GM12878 (cell line): ENCODE data around the gene SH3BP1. TPM values are rescaled to one million over a fixed set of nuclear protein-coding genes. Genes with fewer than 3 reads are reported as not detected.

ENCODE experiments used
- CBX3 ChIP-seq: fragments of 200-600 bp; sonication (generic); IDR thresholded peaks from 2 replicates; pipeline ENCODE4 v1.6.1; 2016; ENCODE audit warnings: low read depth, borderline replicate concordance
- EED ChIP-seq: sonication (generic); IDR thresholded peaks from 2 replicates; pipeline ENCODE4 v1.6.1; 2016; ENCODE audit warnings: antibody characterized with exemption, low read depth
- FOXK2 ChIP-seq: fragments of 450-650 bp; IDR thresholded peaks from 2 replicates; pipeline ENCODE4 v1.6.1; 2017; ENCODE audit warnings: mild to moderate bottlenecking, moderate library complexity
- IKZF1 ChIP-seq: fragments of 450-650 bp; conservative IDR thresholded peaks from 2 replicates; pipeline ENCODE4 v1.6.1; 2017; ENCODE audit warnings: antibody characterized with exemption, mild to moderate bottlenecking
- KAT2A ChIP-seq: conservative IDR thresholded peaks from 2 replicates; pipeline ENCODE4 v1.6.1; 2011; ENCODE audit warnings: low read depth, low read length; ENCODE audit not compliant: control insufficient read depth
- MEF2A ChIP-seq: IDR thresholded peaks from 2 replicates; pipeline ENCODE4 v1.6.1; 2011; ENCODE audit warnings: low read depth, mild to moderate bottlenecking, low read length, moderate library complexity; ENCODE audit not compliant: insufficient read depth
- MEF2B ChIP-seq: fragments of 450-650 bp; IDR thresholded peaks from 2 replicates; pipeline ENCODE4 v1.6.1; 2018; ENCODE audit warnings: mild to moderate bottlenecking, moderate library complexity; ENCODE audit not compliant: partially characterized antibody, poor library complexity, severe bottlenecking
- MTA2 ChIP-seq: fragments of 450-650 bp; IDR thresholded peaks from 2 replicates; pipeline ENCODE4 v1.6.1; 2016; ENCODE audit warnings: low read depth, mild to moderate bottlenecking, moderate library complexity
- MXI1 ChIP-seq: fragments of 150-350 bp; IDR thresholded peaks from 2 replicates; pipeline ENCODE4 v1.6.1; 2011; ENCODE audit warnings: low read depth, mild to moderate bottlenecking, inconsistent platforms, low read length, improper control_type of control experiment
- NFYA ChIP-seq: IDR thresholded peaks from 2 replicates; pipeline ENCODE4 v1.6.1; 2011; ENCODE audit warnings: low read depth, mild to moderate bottlenecking, low read length, improper control_type of control experiment, borderline replicate concordance
- NFYB ChIP-seq: IDR thresholded peaks from 2 replicates; pipeline ENCODE4 v1.6.1; 2011; ENCODE audit warnings: low read depth, mild to moderate bottlenecking, low read length, improper control_type of control experiment, moderate library complexity; ENCODE audit not compliant: insufficient read depth
- NR2C1 ChIP-seq: fragments of 450-650 bp; IDR thresholded peaks from 2 replicates; pipeline ENCODE4 v1.6.1; 2017; ENCODE audit warnings: antibody characterized with exemption, mild to moderate bottlenecking, moderate library complexity
- NRF1 ChIP-seq: conservative IDR thresholded peaks from 2 replicates; pipeline ENCODE4 v1.6.1; 2011; ENCODE audit warnings: mild to moderate bottlenecking, low read depth, low read length, improper control_type of control experiment
- POLR2A ChIP-seq: IDR thresholded peaks from 2 replicates; pipeline ENCODE4 v1.6.1; 2011; ENCODE audit warnings: low read depth, mild to moderate bottlenecking, low read length
- POLR2AphosphoS5 ChIP-seq: IDR thresholded peaks from 2 replicates; pipeline ENCODE4 v1.6.1; 2011; ENCODE audit warnings: mild to moderate bottlenecking, low read length, inconsistent platforms
- SIN3A ChIP-seq: IDR thresholded peaks from 2 replicates; pipeline ENCODE4 v1.6.1; 2012; ENCODE audit warnings: low read depth, low read length, improper control_type of control experiment
- TAF1 ChIP-seq: IDR thresholded peaks from 2 replicates; pipeline ENCODE4 v1.6.1; 2011; ENCODE audit warnings: mild to moderate bottlenecking, low read depth, low read length, borderline replicate concordance
- YY1 ChIP-seq: IDR thresholded peaks from 2 replicates; pipeline ENCODE4 v1.6.1; 2011; ENCODE audit warnings: low read depth, mild to moderate bottlenecking, low read length
- polyA plus RNA-seq, 11 experiments: library from polyadenylated mRNA; depleted of rRNA in 4 of 11; unstranded in 6 of 11; stranded (reverse) in 5 of 11; fragments of >200 nt; fragmentation: Nextera tagmentation in 4 of 11; fragmentation: Illumina TruSeq in 1 of 11; extraction: Ambion mirVana in 4 of 11; extraction: Trizol in 1 of 11; gene quantifications; 1 replicate in 1 of 11; 2 replicates in 10 of 11; pipeline versions ENCODE4 v1.2.1 to v1.2.3, GENCODE V29; 2011 to 2016; ENCODE audit warnings: inconsistent platforms in 2 of 11, missing spikeins in 2 of 11, low read depth in 1 of 11
- total RNA-seq, 4 experiments: library from RNA; depleted of rRNA in 3 of 4; stranded (reverse); fragments of >200 nt in 3 of 4; fragmentation: Illumina TruSeq in 1 of 4; extraction: Trizol in 1 of 4; gene quantifications; 2 replicates each; pipeline versions ENCODE4 v1.2.1 to v1.2.3, GENCODE V29; 2013 to 2021
- TF ChIP-seq, protein P1 (sequence below): IDR thresholded peaks from 2 replicates; pipeline ENCODE4 v1.6.1; 2012; ENCODE audit warnings: improper control_type of control experiment, low read depth, low read length; ENCODE audit not compliant: insufficient replicate concordance
- TF ChIP-seq, protein P2 (sequence below): fragments of 150-350 bp; IDR thresholded peaks from 2 replicates; pipeline ENCODE4 v1.6.1; 2016; ENCODE audit warnings: low read depth, low read length

The SH3BP1 gene
- total and polyA plus RNA-seq, 10 of the 15 experiments (the other 5 are each of a cell fraction or from before 2014, with no cell fraction given) = 0.29 to 70.5 (median 22.5) TPM

DNA sequence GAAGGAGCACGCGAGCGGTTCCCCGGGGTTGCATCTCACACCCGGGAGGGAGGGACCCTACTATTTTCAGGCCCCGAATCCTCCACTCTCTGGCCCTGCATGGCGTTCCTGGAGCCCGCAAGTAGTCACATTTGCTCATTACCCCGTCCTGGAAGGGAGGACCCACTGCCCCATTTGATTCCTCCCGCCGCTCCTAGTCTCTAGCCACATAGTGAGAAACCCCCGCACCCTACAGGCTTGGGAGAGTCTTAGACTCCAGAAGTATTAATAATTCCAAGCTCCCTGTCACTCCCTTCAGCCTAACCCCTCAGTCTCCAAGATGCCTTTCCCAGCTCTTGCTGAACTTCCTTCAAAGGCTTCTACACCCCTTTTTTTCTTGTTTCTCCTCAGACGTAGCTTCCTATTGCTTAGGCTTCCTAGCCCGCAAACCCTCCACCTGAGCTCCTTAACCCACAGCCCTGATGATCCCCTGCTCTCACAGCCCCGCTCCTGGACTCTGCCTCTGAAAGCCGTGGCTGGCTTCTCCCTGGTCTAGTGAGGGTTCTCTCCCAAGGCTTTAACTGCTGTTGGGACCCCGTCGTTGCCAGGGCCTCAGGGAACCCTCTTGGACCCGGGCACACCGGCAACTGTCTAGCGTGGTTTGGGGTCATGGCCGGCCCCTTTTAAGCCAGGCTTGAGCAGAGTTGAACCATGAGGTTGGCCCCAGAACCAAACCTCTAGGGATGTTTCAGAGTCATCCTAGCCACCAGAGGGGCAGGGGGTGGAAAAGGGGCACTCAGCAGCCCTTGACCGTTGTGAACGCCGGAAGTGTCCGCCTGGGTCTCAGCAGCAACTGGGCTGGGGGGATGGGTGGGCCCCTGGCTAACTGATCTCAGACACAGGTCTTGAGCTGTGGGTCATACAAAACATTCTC is 30.0 kb upstream of the SH3BP1 start (continued):
- no peak for TF ChIP-seq MEF2A
- TF ChIP-seq MXI1 = no peak
- TF ChIP-seq EED = no peak
- TF ChIP-seq POLR2A = no peak
- TF ChIP-seq NFYA = no peak
- TF ChIP-seq YY1 = no peak
- TF ChIP-seq NR2C1 = no peak
- peak; percentile 59 for TF ChIP-seq MEF2B
- TF ChIP-seq NFYB = no peak
- TF ChIP-seq CBX3 = no peak
- TF ChIP-seq, protein P1, sequence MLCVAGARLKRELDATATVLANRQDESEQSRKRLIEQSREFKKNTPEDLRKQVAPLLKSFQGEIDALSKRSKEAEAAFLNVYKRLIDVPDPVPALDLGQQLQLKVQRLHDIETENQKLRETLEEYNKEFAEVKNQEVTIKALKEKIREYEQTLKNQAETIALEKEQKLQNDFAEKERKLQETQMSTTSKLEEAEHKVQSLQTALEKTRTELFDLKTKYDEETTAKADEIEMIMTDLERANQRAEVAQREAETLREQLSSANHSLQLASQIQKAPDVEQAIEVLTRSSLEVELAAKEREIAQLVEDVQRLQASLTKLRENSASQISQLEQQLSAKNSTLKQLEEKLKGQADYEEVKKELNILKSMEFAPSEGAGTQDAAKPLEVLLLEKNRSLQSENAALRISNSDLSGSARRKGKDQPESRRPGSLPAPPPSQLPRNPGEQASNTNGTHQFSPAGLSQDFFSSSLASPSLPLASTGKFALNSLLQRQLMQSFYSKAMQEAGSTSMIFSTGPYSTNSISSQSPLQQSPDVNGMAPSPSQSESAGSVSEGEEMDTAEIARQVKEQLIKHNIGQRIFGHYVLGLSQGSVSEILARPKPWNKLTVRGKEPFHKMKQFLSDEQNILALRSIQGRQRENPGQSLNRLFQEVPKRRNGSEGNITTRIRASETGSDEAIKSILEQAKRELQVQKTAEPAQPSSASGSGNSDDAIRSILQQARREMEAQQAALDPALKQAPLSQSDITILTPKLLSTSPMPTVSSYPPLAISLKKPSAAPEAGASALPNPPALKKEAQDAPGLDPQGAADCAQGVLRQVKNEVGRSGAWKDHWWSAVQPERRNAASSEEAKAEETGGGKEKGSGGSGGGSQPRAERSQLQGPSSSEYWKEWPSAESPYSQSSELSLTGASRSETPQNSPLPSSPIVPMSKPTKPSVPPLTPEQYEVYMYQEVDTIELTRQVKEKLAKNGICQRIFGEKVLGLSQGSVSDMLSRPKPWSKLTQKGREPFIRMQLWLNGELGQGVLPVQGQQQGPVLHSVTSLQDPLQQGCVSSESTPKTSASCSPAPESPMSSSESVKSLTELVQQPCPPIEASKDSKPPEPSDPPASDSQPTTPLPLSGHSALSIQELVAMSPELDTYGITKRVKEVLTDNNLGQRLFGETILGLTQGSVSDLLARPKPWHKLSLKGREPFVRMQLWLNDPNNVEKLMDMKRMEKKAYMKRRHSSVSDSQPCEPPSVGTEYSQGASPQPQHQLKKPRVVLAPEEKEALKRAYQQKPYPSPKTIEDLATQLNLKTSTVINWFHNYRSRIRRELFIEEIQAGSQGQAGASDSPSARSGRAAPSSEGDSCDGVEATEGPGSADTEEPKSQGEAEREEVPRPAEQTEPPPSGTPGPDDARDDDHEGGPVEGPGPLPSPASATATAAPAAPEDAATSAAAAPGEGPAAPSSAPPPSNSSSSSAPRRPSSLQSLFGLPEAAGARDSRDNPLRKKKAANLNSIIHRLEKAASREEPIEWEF = no peak
- TF ChIP-seq FOXK2 = no peak
- peak; percentile 37; the same call in 1 of the 2 replicates for TF ChIP-seq POLR2AphosphoS5
- TF ChIP-seq, protein P2, sequence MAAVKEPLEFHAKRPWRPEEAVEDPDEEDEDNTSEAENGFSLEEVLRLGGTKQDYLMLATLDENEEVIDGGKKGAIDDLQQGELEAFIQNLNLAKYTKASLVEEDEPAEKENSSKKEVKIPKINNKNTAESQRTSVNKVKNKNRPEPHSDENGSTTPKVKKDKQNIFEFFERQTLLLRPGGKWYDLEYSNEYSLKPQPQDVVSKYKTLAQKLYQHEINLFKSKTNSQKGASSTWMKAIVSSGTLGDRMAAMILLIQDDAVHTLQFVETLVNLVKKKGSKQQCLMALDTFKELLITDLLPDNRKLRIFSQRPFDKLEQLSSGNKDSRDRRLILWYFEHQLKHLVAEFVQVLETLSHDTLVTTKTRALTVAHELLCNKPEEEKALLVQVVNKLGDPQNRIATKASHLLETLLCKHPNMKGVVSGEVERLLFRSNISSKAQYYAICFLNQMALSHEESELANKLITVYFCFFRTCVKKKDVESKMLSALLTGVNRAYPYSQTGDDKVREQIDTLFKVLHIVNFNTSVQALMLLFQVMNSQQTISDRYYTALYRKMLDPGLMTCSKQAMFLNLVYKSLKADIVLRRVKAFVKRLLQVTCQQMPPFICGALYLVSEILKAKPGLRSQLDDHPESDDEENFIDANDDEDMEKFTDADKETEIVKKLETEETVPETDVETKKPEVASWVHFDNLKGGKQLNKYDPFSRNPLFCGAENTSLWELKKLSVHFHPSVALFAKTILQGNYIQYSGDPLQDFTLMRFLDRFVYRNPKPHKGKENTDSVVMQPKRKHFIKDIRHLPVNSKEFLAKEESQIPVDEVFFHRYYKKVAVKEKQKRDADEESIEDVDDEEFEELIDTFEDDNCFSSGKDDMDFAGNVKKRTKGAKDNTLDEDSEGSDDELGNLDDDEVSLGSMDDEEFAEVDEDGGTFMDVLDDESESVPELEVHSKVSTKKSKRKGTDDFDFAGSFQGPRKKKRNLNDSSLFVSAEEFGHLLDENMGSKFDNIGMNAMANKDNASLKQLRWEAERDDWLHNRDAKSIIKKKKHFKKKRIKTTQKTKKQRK = no peak
- no peak for TF ChIP-seq NRF1
- TF ChIP-seq KAT2A = no peak
- no peak for TF ChIP-seq MTA2
- no peak for TF ChIP-seq SIN3A
- peak; percentile 98 for TF ChIP-seq TAF1
- TF ChIP-seq IKZF1 = no peak
